Stimulated activated CD4-positive, alpha-beta T cell treated with anti-CD3 and anti-CD28 coated beads, Interleukin-1b, Interleukin-23, amount 100 ng/mL, for 48 hours (primary cell): Measurements from ENCODE around the gene SMC1B.
"Not testable (repeated sequence)": the region's sequence is repeated elsewhere in the genome, so short reads cannot be mapped to it uniquely, and the experiment has no call there.

Experiments
- DNase-seq: peaks from one replicate; pipeline ENCODE4 v3.0.0-alpha.2; 2020

The SMC1B gene

DNA sequence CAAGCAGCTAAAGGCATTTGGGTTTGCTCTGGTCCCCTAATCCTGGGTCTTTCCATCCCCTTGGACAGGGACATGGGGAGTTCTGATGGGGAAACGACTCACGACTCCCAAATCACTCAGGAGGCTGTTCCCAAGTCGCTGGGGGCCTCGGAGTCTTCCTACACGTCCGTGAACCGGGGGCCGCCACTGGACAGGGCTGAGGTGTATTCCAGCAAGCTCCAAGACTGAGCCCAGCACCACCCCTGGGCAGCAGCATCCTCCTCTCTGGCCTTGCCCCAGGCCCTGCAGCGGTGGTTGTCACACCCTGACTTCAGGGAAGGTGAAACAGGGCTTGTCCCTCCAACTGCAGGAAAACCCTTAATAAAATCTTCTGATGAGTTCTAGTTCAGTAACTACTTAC, 117.9 kb downstream of the SMC1B start:
- DNase-seq = no peak

- DNase-seq = not testable (repeated sequence)
Measured at GRCh38 chr22:45295004-45295403, 118.4 kb downstream of the SMC1B start.
